Duodenal mucosa (tissue), 2 donors: Measurements from ENCODE around the gene HTR6.

Experiments used
- H3K27ac ChIP-seq: one replicate; pipeline ENCODE4 v1.7.0; 2013; ENCODE audit warnings: low read depth, low read length
- H3K27me3 ChIP-seq, 2 donors: one replicate each; pipeline ENCODE4 v1.7.0; 2013; ENCODE audit warnings: low read length in 2 of 2, control low read depth in 1 of 2; ENCODE audit not compliant: insufficient read depth in 2 of 2, control insufficient read depth in 1 of 2
- H3K36me3 ChIP-seq, 2 donors: one replicate each; pipeline ENCODE4 v1.7.0; 2013; ENCODE audit warnings: low read length in 2 of 2, control low read depth in 1 of 2; ENCODE audit not compliant: insufficient read depth in 2 of 2, control insufficient read depth in 1 of 2
- H3K4me1 ChIP-seq, 2 donors: one replicate each; pipeline ENCODE4 v1.7.0; 2013; ENCODE audit warnings: low read length in 2 of 2, control low read depth in 1 of 2; ENCODE audit not compliant: insufficient read depth in 2 of 2, control insufficient read depth in 1 of 2
- H3K4me3 ChIP-seq, 2 donors: one replicate each; pipeline ENCODE4 v1.7.0; 2013; ENCODE audit warnings: low read length in 2 of 2, low read depth in 1 of 2
- H3K9ac ChIP-seq, 2 donors: one replicate each; pipeline ENCODE4 v1.7.0; 2013; ENCODE audit warnings: low read length in 2 of 2, low read depth in 1 of 2
- H3K9me3 ChIP-seq, 2 donors: one replicate each; pipeline ENCODE4 v1.7.0; 2013; ENCODE audit warnings: low read length in 2 of 2, control low read depth in 1 of 2; ENCODE audit not compliant: control insufficient read depth in 1 of 2

The HTR6 gene

DNA sequence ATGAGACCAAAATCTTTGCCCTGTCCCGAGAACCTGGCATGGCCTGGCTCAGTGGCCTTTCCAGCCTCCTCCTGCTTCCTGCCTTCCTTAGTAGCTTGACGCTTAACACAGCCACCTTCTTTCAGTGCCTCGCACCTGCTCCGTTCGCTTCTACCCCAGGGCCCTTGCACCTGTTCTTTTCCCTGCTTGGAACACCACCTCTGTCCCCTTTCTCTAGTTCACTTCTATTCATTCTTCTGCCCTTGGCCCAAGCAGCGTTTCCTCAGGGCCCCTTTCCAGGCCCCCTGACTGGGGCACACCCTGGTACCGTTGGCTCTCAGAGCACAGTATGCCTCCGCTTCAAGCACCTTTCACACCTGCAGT, 9.0 kb upstream of the HTR6 start:
- H3K4me1 ChIP-seq: peaks cover 25 to 32% of the 10 kb centered on the region in 2 donors
- H3K27me3 ChIP-seq: no peaks in the 10 kb centered on the region
- H3K4me3 ChIP-seq: no peak overlapping the region
- H3K27ac ChIP-seq: no peak overlapping the region
- peaks cover 12 to 51% of the 10 kb centered on the region in 2 donors for H3K36me3 ChIP-seq
- no peaks in the 10 kb centered on the region for H3K9me3 ChIP-seq
- H3K9ac ChIP-seq: no peak overlapping the region

DNA sequence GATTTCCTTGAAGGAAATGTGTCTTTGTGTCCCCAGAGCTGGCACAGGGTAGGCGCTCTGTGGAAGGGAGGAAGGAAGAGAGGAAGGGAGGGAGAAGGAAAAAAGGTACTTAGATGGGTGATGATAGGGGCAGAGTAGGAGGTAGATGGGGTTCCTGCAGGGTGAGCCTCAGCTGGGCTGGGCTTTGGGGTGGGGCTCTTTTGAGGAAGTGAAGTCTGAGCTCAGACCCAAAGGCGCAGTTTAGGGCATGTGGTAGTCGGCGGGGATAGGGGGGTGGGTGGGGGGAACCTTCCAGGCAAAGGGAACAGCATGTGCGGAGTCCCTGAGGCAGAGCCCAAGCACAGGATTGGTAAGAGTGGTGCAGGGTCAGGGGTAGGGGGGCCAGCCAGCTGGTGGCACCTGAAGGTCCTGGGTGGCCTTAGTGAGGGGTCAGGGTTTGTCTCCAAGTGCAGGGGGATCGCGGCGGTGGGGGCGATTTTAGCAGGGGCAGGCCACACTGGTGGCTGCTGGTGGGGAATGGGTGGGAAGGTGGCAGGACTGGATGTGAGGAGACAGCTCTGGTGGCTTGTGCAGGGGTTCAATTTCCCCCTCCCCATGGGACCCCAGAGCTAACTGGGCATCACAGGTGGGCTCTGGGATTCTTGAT, 8.4 kb upstream of the HTR6 start:
- Histone ChIP-seq H3K27ac (no peak overlapping the region), H3K9me3 (no peaks in the 10 kb centered on the region), H3K4me3 (no peak overlapping the region), H3K27me3 (no peaks in the 10 kb centered on the region), H3K9ac (no peak overlapping the region), H3K36me3 (peaks cover 12 to 51% of the 10 kb centered on the region in 2 donors), H3K4me1 (peaks cover 20 to 26% of the 10 kb centered on the region in 2 donors)

DNA sequence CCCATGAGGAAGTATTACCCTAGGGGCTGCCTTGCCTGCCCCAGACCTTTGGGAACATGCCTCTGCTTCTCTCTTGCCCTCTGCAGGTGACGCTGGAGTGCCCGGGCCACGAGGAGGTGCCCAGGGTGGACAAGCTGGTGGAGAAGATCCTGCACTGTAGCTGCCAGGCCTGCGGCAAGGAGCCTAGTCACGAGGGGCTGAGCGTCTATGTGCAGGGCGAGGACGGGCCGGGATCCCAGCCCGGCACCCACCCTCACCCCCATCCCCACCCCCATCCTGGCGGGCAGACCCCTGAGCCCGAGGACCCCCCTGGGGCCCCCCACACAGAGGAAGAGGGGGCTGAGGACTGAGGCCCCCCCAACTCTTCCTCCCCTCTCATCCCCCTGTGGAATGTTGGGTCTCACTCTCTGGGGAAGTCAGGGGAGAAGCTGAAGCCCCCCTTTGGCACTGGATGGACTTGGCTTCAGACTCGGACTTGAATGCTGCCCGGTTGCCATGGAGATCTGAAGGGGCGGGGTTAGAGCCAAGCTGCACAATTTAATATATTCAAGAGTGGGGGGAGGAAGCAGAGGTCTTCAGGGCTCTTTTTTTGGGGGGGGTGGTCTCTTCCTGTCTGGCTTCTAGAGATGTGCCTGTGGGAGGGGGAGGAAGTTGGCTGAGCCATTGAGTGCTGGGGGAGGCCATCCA, 7.8 kb upstream of the HTR6 start:
- H3K4me1 ChIP-seq: peaks cover 20 to 24% of the 10 kb centered on the region in 2 donors
- H3K9me3 ChIP-seq: no peaks in the 10 kb centered on the region
- H3K4me3 ChIP-seq: no peak overlapping the region
- H3K27me3 ChIP-seq: no peaks in the 10 kb centered on the region
- no peak overlapping the region for H3K9ac ChIP-seq
- no peak overlapping the region for H3K27ac ChIP-seq
- H3K36me3 ChIP-seq: peaks cover 12 to 50% of the 10 kb centered on the region in 2 donors

DNA sequence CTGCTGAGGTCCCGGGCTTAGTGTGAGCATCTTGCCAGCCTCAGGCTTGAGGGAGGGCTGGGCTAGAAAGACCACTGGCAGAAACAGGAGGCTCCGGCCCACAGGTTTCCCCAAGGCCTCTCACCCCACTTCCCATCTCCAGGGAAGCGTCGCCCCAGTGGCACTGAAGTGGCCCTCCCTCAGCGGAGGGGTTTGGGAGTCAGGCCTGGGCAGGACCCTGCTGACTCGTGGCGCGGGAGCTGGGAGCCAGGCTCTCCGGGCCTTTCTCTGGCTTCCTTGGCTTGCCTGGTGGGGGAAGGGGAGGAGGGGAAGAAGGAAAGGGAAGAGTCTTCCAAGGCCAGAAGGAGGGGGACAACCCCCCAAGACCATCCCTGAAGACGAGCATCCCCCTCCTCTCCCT, 7.2 kb upstream of the HTR6 start:
- peaks cover 20 to 24% of the 10 kb centered on the region in 2 donors for H3K4me1 ChIP-seq
- no peak overlapping the region for H3K27ac ChIP-seq
- H3K9me3 ChIP-seq: no peaks in the 10 kb centered on the region
- no peaks in the 10 kb centered on the region for H3K27me3 ChIP-seq
- H3K36me3 ChIP-seq: peaks cover 12 to 44% of the 10 kb centered on the region in 2 donors
- H3K9ac ChIP-seq: no peak overlapping the region
- H3K4me3 ChIP-seq: no peak overlapping the region

DNA sequence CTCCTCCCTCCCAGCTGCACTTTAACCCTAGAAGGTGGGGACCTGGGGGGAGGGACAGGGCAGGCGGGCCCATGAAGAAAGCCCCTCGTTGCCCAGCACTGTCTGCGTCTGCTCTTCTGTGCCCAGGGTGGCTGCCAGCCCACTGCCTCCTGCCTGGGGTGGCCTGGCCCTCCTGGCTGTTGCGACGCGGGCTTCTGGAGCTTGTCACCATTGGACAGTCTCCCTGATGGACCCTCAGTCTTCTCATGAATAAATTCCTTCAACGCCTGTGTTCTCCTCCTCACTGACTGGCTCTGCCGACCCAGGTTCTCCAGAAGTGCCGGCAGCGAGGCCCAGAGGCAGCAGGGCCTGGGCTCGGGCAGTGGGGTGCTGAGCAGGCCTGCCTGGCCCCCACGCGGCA, 6.5 kb upstream of the HTR6 start:
- Histone ChIP-seq H3K36me3 (peaks cover 12 to 43% of the 10 kb centered on the region in 2 donors), H3K9me3 (no peaks in the 10 kb centered on the region), H3K4me3 (no peak overlapping the region), H3K9ac (no peak overlapping the region), H3K27ac (no peak overlapping the region), H3K27me3 (peaks cover 4 to 5% of the 10 kb centered on the region in 2 donors), H3K4me1 (peaks cover 19 to 24% of the 10 kb centered on the region in 2 donors)

DNA sequence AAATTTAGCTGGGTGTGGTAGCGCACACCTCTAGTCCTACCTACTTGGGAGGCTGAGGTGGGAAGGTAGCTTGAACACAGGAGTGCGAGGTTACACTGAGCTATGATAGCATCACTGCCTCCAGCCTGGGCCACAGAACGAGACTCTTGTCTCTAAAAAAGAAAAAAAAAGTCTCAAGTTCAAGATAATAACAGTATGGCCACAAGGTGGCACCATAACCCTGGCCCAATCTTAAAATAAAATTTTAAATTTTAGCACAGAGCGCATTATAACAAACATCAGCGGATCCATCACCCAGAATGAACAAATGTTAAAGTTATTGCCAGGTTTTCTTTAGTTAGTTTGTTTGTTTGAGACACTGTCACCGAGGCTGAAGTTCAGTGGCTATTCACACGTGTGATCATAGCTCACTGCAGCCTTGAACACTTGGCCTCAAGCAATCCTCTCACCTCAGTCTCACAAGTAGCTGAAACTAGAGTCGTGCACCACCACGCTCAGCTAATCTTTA, 2.9 kb upstream of the HTR6 start:
- H3K9me3 ChIP-seq: no peaks in the 10 kb centered on the region
- H3K36me3 ChIP-seq: peaks cover 2 to 20% of the 10 kb centered on the region in 2 donors
- no peak overlapping the region for H3K27ac ChIP-seq
- peaks cover 30 to 35% of the 10 kb centered on the region in 2 donors for H3K27me3 ChIP-seq
- H3K4me3 ChIP-seq: no peak overlapping the region
- no peak overlapping the region for H3K9ac ChIP-seq
- H3K4me1 ChIP-seq: peaks cover 0 to 7% of the 10 kb centered on the region in 2 donors

DNA sequence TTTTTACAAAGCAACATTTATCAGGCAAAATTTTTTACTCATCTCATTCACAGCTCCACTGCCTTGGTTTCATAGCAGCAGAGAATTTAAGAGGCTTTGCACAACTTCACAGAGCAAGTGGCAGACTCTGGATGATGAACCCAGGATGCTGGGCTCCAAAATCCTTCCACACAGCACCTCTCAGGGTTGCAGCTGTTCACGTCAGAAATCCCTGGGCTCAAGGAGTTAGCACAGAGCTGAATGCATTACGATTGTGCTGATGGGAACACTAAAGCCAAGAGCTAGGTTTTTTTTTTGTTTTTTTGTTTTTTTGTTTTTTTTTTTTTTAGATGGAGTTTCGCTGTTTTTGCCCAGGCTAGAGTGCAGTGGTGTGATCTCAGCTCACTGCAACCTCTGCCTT, 2.4 kb upstream of the HTR6 start:
- H3K27ac ChIP-seq: no peak overlapping the region
- no peak overlapping the region for H3K4me3 ChIP-seq
- H3K36me3 ChIP-seq: peaks cover 0 to 15% of the 10 kb centered on the region in 2 donors
- H3K4me1 ChIP-seq: peaks cover 0 to 7% of the 10 kb centered on the region in 2 donors
- peaks cover 33 to 39% of the 10 kb centered on the region in 2 donors for H3K27me3 ChIP-seq
- no peak overlapping the region for H3K9ac ChIP-seq
- no peaks in the 10 kb centered on the region for H3K9me3 ChIP-seq

DNA sequence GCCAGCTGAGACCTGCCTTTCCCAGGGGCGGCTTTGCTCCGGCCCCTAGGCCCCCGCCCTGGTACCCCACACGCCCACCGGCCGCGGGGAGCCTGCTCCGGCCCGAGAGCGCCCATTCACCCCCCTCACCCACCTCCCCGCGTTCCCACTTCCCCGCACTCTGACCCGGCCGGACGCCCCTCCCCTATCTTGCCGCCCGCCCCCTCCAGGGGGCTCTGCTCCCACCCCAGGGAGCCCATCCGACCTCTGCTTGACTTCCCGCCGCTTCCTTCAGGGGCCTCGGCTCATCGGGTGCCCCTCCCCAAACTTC, 466 bp downstream of the HTR6 start:
- peaks cover 44 to 45% of the 10 kb centered on the region in 2 donors for H3K27me3 ChIP-seq
- H3K36me3 ChIP-seq: no peaks in the 10 kb centered on the region

DNA sequence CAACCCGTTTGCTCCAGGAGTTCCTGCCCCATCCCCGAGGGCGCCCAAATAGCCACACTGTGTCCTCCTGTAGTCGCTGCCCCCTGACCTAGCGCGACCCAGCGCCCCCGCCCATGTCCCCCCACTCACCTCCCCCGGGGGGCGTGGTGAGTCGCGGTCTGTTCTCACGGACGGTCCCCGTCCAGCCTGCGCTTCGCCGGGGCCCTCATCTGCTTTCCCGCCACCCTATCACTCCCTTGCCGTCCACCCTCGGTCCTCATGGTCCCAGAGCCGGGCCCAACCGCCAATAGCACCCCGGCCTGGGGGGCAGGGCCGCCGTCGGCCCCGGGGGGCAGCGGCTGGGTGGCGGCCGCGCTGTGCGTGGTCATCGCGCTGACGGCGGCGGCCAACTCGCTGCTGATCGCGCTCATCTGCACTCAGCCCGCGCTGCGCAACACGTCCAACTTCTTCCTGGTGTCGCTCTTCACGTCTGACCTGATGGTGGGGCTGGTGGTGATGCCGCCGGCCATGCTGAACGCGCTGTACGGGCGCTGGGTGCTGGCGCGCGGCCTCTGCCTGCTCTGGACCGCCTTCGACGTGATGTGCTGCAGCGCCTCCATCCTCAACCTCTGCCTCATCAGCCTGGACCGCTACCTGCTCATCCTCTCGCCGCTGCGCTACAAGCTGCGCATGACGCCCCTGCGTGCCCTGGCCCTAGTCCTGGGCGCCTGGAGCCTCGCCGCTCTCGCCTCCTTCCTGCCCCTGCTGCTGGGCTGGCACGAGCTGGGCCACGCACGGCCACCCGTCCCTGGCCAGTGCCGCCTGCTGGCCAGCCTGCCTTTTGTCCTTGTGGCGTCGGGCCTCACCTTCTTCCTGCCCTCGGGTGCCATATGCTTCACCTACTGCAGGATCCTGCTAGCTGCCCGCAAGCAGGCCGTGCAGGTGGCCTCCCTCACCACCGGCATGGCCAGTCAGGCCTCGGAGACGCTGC, 1.1 kb downstream of the HTR6 start:
- Histone ChIP-seq H3K9me3 (no peaks in the 10 kb centered on the region), H3K4me1 (peaks cover 0 to 3% of the 10 kb centered on the region in 2 donors), H3K4me3 (no peak overlapping the region), H3K27me3 (peaks cover 44 to 45% of the 10 kb centered on the region in 2 donors), H3K9ac (no peak overlapping the region), H3K27ac (no peak overlapping the region), H3K36me3 (no peaks in the 10 kb centered on the region)

More for the DNA sequence above, 466 bp downstream of the HTR6 start:
- Histone ChIP-seq H3K4me3 (no peak overlapping the region), H3K27ac (no peak overlapping the region), H3K9ac (no peak overlapping the region), H3K4me1 (peaks cover 0 to 3% of the 10 kb centered on the region in 2 donors), H3K9me3 (no peaks in the 10 kb centered on the region)

DNA sequence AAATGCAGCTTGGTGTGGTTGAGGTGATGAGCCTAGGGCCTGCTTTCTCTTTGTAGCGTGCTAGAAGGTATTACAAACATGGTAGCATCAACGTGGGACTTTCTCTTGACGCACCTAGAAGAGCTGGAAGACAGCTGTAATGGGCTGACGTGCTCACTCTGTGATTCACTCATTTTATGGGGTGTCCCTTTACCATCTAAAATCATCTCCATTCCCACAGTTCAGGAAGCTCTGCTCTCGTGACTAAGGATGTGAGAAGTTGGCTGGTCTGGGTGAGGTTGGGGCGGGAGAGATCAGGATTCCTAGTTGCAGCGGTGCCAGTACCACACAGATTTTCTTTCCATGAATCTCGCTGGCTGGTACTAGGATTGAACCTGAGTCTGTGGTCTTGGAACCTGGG, 4.2 kb downstream of the HTR6 start:
- H3K4me1 ChIP-seq: peaks cover 0 to 3% of the 10 kb centered on the region in 2 donors
- no peak overlapping the region for H3K4me3 ChIP-seq
- no peaks in the 10 kb centered on the region for H3K9me3 ChIP-seq
- no peaks in the 10 kb centered on the region for H3K36me3 ChIP-seq
- H3K27me3 ChIP-seq: peaks cover 35 to 39% of the 10 kb centered on the region in 2 donors
- no peak overlapping the region for H3K9ac ChIP-seq
- no peak overlapping the region for H3K27ac ChIP-seq
